HG03460 (cell line): ENCODE measurements around the gene DHX40.
"Not testable (repeated sequence)": the region's sequence is repeated elsewhere in the genome, so short reads cannot be mapped to it uniquely, and the experiment has no call there.

Source experiments
- ATAC-seq: cut with Tn5 transposase; IDR thresholded peaks from one replicate; pipeline ENCODE4 v1.9.1; 2021; ENCODE audit not compliant: unreplicated experiment

DHX40 gene, protein sequence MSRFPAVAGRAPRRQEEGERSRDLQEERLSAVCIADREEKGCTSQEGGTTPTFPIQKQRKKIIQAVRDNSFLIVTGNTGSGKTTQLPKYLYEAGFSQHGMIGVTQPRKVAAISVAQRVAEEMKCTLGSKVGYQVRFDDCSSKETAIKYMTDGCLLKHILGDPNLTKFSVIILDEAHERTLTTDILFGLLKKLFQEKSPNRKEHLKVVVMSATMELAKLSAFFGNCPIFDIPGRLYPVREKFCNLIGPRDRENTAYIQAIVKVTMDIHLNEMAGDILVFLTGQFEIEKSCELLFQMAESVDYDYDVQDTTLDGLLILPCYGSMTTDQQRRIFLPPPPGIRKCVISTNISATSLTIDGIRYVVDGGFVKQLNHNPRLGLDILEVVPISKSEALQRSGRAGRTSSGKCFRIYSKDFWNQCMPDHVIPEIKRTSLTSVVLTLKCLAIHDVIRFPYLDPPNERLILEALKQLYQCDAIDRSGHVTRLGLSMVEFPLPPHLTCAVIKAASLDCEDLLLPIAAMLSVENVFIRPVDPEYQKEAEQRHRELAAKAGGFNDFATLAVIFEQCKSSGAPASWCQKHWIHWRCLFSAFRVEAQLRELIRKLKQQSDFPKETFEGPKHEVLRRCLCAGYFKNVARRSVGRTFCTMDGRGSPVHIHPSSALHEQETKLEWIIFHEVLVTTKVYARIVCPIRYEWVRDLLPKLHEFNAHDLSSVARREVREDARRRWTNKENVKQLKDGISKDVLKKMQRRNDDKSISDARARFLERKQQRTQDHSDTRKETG

GRCh38 chr17:59565171-59565958 lies at the start of gene DHX40:
Gene DHX40, plus strand, starts transcription at chr17:59565610. Its CDS starts 62 bp downstream, at chr17:59565672.
- ATAC-seq: peak; percentile 86

GRCh38 chr17:59516451-59516850 lies 49.0 kb upstream of the DHX40 start:
- ATAC-seq: no peak

DNA sequence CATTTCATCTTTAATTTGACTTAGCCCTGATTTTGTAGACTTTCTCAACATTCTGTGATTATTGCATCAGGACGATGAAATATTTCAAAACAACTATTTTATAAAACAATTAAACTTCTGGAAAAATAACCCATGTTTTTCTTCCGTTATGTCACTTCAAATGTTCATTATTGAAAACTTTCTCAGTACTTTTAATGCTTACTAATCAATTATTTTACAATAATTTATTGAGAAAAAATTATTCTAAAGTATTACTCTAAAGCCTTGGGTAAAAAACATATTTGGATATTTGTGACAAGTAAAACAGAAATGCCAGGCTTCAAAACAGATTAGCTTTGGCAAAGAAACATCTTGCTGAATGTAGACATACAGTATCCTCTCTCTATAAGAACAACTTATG lies 46.3 kb upstream of the DHX40 start:
- no peak for ATAC-seq

DNA sequence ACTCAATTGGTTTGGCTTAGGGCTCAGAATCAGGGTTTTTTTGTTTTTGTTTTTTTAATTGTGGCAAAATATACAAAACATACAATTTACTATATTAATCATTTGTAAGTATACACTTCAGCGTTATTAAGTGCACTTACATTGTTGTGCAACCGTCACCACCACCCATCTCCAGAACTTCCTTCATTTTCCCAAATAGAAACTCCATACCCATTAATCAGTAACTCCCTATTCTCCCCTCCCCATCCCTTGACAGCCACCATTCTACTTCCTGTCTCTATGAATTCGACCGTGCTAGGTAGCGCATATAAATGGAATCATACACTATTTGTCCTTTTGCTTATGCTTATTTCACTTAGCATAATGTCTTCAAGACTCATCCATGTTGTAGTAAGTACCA lies 45.2 kb upstream of the DHX40 start:
- ATAC-seq: no peak

DNA sequence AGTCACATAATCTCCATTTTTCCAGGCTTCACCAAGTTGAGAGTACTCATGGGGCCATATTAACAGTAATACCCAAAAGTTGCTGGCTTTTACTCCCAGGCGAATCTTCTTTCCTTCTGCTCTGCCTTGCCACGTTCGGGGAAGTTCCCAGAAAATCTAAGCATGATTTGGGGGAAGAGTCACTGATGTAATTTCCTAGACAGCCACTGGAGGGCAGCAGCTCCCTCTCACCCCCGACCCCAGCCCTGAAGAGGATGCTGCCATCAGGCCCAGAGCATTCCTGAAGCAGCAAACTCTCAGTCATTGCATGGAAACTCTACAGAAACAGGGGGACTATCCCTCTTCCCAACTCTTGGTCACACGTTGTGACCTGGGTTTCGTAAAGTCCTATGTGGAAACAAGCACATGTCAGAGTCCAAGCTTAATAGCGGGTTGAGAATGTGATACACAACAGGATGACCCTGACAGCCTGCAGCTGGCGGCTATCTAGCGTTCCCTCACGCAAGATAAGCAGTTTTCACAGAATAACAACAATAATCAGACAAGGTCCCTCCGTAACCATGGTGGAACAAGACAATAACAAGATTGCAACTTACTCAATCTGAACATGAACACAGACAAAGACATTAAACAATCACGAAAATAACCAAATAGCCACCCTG lies 43.8 kb upstream of the DHX40 start:
- ATAC-seq: no peak

DNA sequence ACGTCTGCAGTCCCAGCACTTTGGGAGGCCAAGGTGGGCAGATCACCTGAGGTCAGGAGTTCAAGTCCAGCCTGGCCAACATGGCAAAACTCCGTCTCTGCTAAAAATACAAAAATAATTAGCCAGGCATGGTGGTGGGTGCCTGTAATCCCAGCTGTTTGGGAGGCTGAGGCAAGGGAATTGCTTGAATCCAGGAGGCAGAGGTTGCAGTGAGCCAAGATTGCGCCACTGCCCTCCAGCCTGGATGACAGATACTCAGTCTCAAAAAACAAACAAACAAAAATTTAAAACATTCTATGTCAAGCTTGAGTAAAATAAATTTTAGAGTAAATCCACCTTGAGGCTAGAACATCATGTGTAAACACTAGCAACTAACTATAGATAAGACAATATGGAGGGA lies 40.5 kb upstream of the DHX40 start:
- ATAC-seq: not testable (repeated sequence)

DNA sequence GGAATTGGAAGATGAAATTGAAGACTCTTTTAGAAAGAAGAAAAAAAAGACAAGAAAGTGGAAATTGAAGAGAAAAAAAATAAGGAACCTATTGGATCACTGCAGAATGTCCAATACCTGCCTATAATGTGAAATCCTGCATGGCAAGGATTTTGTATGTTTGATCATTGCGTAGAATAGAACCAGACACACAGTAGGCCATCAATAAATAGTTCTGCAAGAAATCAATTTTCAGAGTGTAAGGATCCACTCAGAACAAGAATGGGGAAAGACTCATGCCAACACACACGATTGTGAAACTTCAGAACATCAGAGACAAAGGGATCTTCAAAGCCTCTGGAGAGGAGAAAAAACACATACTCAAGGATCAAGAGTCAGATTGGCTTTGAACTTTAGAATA lies 39.7 kb upstream of the DHX40 start:
- ATAC-seq: no peak

- no peak for ATAC-seq
Measured at GRCh38 chr17:59526451-59526850, 39.0 kb upstream of the DHX40 start.

GRCh38 chr17:59527325-59527917 lies 38.0 kb upstream of the DHX40 start:
- no peak for ATAC-seq

- no peak for ATAC-seq
Measured at GRCh38 chr17:59527931-59528330, 37.5 kb upstream of the DHX40 start.

GRCh38 chr17:59530531-59530930 lies 34.9 kb upstream of the DHX40 start:
- no peak for ATAC-seq

GRCh38 chr17:59533694-59534093 lies 31.7 kb upstream of the DHX40 start:
- ATAC-seq: no peak

DNA sequence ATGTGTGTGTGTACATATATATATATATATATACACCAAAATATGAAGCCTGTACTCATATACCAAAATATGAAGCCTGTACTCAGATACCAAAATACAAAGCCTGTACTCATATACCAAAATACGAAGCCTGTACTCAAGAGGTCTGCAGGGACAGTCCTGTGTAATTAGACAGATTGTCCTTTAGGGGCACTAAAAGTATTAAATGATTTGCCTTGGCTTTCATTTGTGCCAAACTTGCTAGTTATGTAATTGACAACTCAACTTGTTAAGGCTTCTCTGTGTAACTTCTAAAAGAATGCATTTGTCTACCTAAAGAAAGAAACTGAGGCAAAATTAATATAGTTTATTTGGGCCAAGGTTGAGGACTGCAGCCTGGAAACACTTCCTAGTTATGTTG lies 30.8 kb upstream of the DHX40 start:
- ATAC-seq: no peak

DNA sequence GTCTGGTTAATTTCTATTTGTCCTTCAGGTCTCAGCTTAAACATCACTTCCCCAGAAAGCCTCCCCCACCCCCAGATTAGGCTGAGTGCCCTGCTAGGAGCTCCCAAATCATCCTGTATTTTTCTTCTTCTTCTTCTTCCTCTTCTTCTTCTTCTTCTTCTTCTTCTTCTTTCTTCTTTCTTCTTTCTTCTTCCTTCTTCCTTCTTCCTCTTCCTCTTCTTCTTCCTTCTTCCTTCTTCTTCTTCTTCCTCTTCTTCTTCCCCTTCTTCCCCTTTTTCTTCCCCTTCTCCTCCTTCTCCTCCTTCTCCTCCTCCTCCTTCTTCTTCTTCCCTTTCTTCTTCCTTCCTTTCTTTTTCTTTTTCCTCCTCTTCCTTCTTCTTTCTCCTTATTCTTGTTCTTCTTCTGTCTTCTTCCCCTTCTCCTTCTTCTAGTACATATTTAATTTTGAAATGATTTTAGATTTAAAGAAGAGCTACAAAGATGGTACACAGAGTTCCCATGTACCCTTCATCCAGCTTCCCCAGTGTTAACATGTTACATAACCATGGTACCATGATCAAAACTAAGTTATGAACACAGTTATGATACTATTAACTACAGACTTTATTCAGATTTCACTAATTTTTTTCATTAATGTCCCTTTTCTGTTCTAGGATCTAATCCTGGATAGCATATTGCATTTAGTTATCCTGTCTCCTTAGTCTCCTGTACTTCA lies 27.1 kb upstream of the DHX40 start:
- no peak for ATAC-seq

GRCh38 chr17:59542960-59543635 lies 22.3 kb upstream of the DHX40 start:
- ATAC-seq: no peak

- no peak for ATAC-seq
Measured at GRCh38 chr17:59545942-59546341, 19.5 kb upstream of the DHX40 start.

DNA sequence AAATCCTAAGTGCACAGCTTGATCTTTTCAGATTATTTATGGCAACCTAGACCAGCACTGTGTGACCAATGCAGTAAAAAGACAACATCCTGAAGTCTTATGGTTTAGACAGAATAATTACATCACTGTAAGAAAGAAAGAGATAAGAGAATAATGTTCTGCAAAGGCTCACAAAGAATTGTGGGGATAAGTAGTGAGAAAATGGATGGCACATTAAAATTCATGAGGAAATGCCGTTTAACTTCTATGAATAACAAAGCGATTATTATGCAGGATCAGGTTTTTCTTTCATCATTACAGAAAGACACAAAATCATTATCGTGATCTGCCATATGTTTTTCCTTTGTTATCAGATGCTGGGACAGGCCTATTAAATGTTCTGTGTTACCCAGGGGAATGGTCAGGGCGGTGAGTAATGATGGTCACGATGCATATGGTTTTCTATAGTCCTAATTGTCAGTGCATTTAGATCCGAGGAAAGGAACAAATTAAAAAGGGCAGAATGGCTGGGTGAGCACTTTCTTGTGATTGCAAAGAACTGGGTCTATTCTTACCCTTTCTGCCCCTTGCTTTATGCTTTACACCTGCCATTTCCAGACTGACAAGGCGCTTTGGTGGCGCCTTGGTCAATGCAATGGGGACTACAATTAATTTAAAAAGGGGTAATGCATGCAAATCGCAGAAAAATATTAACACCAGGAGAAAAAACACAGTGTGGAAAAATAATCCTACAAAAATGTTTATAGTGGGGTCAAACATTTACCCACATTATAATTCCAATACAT lies 18.1 kb upstream of the DHX40 start:
- ATAC-seq: no peak

DNA sequence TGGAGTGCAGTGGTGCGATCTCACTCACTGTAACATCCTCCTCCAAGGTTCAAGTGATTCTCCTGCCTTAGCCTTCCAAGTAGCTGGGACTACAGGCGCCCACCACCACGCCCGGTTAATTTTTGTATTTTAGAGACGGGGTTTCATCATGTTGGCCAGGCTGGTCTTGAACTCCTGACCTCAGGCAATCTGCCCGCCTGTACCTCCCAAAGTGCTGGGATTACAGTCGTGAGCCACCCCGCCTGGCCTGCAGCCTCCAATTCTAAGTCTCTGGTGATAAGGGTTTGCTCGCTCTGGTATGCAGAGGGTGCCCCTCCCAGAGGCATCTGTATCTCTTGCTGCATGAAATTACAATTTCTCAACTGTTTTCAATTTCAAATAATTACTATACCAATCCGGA lies 16.4 kb upstream of the DHX40 start:
- ATAC-seq: not testable (repeated sequence)

DNA sequence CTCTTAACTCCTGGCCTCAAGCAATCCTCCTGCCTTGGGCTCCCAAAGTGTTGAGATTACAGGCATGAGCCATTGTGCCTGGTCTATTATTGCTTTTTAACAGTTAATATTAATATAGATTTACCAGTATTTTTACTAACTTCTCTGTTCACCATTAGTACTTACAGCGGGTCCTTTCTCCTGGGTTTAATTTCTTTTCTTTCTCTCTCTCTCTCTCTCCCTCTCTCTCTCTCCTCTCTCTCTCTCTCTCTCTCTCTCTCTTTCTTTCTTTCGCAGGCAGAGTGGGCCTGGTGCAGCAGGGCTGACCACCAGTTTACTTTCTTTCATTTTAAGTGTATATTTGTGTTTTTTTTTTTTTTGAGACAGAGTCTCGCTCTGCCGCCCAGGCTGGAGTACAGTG lies 14.7 kb upstream of the DHX40 start:
- no peak for ATAC-seq
